ENCODE data around the gene BICC1.

The BICC1 gene

GRCh38 chr10:58820386-58820785, 307.7 kb downstream of the BICC1 start:
- no peak for DNase-seq (ENCODE audit: low read depth, low spot score)

- DNase-seq (ENCODE audit: low read depth, low spot score) = no peak
These were observed 308.4 kb downstream of the BICC1 start for GRCh38 chr10:58820861-58821751.

- DNase-seq (ENCODE audit: low read depth, low spot score) = no peak
These were observed 309.0 kb downstream of the BICC1 start for GRCh38 chr10:58821752-58822056.

GRCh38 chr10:58823983-58824382, 311.3 kb downstream of the BICC1 start:
- no peak for DNase-seq (ENCODE audit: low read depth, low spot score)

GRCh38 chr10:58824396-58824795, 311.7 kb downstream of the BICC1 start:
- no peak for DNase-seq (ENCODE audit: low read depth, low spot score)

- DNase-seq (ENCODE audit: low read depth, low spot score) = no peak
These were observed 314.0 kb downstream of the BICC1 start for GRCh38 chr10:58826694-58827093.

- no peak for DNase-seq (ENCODE audit: low read depth, low spot score)
These were observed 314.7 kb downstream of the BICC1 start for GRCh38 chr10:58827381-58827780.

- DNase-seq (ENCODE audit: low read depth, low spot score) = no peak
These were observed 317.2 kb downstream of the BICC1 start for GRCh38 chr10:58829839-58830238.

- DNase-seq (ENCODE audit: low read depth, low spot score) = no peak
These were observed 318.0 kb downstream of the BICC1 start for GRCh38 chr10:58830697-58831096.

- no peak for DNase-seq (ENCODE audit: low read depth, low spot score)
These were observed 321.3 kb downstream of the BICC1 start for GRCh38 chr10:58833771-58834561.

- DNase-seq (ENCODE audit: low read depth, low spot score) = no peak
These were observed 323.6 kb downstream of the BICC1 start for GRCh38 chr10:58836176-58836700.

- no peak for DNase-seq (ENCODE audit: low read depth, low spot score)
These were observed 324.4 kb downstream of the BICC1 start for GRCh38 chr10:58836991-58837575.

GRCh38 chr10:58837826-58838225, 325.2 kb downstream of the BICC1 start:
- DNase-seq (ENCODE audit: low read depth, low spot score) = no peak

GRCh38 chr10:58838561-58839208, 326.0 kb downstream of the BICC1 start:
- DNase-seq (ENCODE audit: low read depth, low spot score) = no peak

- DNase-seq (ENCODE audit: low read depth, low spot score) = no peak
These were observed 327.1 kb downstream of the BICC1 start for GRCh38 chr10:58839771-58840170.

GRCh38 chr10:58840840-58841435, 328.3 kb downstream of the BICC1 start:
- DNase-seq (ENCODE audit: low read depth, low spot score) = no peak

- DNase-seq (ENCODE audit: low read depth, low spot score) = no peak
These were observed 330.2 kb downstream of the BICC1 start for GRCh38 chr10:58842860-58843376.

- no peak for DNase-seq (ENCODE audit: low read depth, low spot score)
These were observed 331.1 kb downstream of the BICC1 start for GRCh38 chr10:58843760-58844159.

GRCh38 chr10:58844680-58845079, 332.0 kb downstream of the BICC1 start:
- DNase-seq (ENCODE audit: low read depth, low spot score) = no peak

GRCh38 chr10:58846856-58847255, 334.2 kb downstream of the BICC1 start:
- DNase-seq (ENCODE audit: low read depth, low spot score) = no peak

- DNase-seq (ENCODE audit: low read depth, low spot score) = no peak
These were observed 338.9 kb downstream of the BICC1 start for GRCh38 chr10:58851606-58852005.
